Upper lobe of left lung (tissue), 4 donors: Measurements from ENCODE around the gene COPZ1.

Experiments
- CTCF ChIP-seq, 6 experiments: fragments of 450-650 bp in 4 of 6; fragments of 200-600 bp in 2 of 6; sonication (generic) in 2 of 6; IDR thresholded peaks; one replicate each; pipeline ENCODE4 v1.5.1; 2016 to 2019; ENCODE audit warnings: antibody characterized with exemption in 6 of 6
- EP300 ChIP-seq, 4 donors: sonication (generic); formaldehyde crosslinking; IDR thresholded peaks; one replicate each; pipeline ENCODE4 v1.5.1; 2017; ENCODE audit warnings: antibody characterized with exemption in 4 of 4, control low read depth in 2 of 4
- POLR2A ChIP-seq, 4 donors: fragments of 450-650 bp; IDR thresholded peaks; one replicate each; pipeline ENCODE4 v1.5.1; 2016 to 2017; ENCODE audit warnings: antibody characterized with exemption in 4 of 4, mild to moderate bottlenecking in 2 of 4
- POLR2AphosphoS5 ChIP-seq, 2 donors: sonication (generic); formaldehyde crosslinking; IDR thresholded peaks; one replicate each; pipeline ENCODE4 v1.5.1; 2017; ENCODE audit warnings: antibody characterized with exemption in 2 of 2

GRCh38 chr12:54368709-54369596 lies 44.0 kb downstream of the COPZ1 start:
- peak; percentile 75 to 90 (median 86) for TF ChIP-seq CTCF (IDR thresholded peaks at IDR 0.05)
- TF ChIP-seq POLR2A (IDR thresholded peaks at IDR 0.05), result no peak
- TF ChIP-seq EP300 (IDR thresholded peaks at IDR 0.05), result no peak
- TF ChIP-seq POLR2AphosphoS5 (IDR thresholded peaks at IDR 0.05), result peak in 1 of 2 donors; percentile 37
